ENCODE measurements around the gene USP34.
"Not testable (repeated sequence)": the region's sequence is repeated elsewhere in the genome, so short reads cannot be mapped to it uniquely, and the experiment has no call there.

The USP34 gene

GRCh38 chr2:61220768-61221167 lies 250.1 kb downstream of the USP34 start:
- Histone ChIP-seq H3K4me1 (ENCODE audit: insufficient read depth, low read length) (no peaks in the 10 kb centered on the region), H3K4me3 (ENCODE audit: low read length) (no peak overlapping the region), H3K27me3 (ENCODE audit: insufficient read depth, low read length) (no peaks in the 10 kb centered on the region), H3K9me3 (ENCODE audit: insufficient read depth, low read depth, low read length) (no peaks in the 10 kb centered on the region), H3K36me3 (ENCODE audit: insufficient read depth, low read depth, low read length) (peaks cover 72% of the 10 kb centered on the region), H3K27ac (ENCODE audit: low read length) (no peak overlapping the region), H3K9ac (ENCODE audit: low read depth, low read length) (no peak overlapping the region)

DNA sequence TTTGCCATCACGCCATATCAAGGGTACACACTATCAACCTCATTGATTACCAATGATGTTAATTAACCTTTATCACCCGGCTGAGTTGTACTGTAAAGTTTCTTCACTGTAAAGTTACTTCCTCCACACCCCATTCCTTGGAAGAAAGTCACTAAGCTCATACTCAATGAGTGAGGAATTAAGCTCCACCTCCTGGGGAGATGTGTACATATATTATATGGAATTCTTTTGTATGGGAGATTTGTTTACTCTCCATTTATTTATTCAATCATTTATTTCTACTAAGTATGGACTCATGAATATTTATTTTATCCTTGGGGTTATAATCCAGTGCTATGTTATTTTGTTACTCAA lies 252.1 kb downstream of the USP34 start:
- H3K4me1 ChIP-seq (ENCODE audit: insufficient read depth, low read length): no peaks in the 10 kb centered on the region
- H3K9me3 ChIP-seq (ENCODE audit: insufficient read depth, low read depth, low read length): no peaks in the 10 kb centered on the region
- H3K36me3 ChIP-seq (ENCODE audit: insufficient read depth, low read depth, low read length): peaks cover 73% of the 10 kb centered on the region

DNA sequence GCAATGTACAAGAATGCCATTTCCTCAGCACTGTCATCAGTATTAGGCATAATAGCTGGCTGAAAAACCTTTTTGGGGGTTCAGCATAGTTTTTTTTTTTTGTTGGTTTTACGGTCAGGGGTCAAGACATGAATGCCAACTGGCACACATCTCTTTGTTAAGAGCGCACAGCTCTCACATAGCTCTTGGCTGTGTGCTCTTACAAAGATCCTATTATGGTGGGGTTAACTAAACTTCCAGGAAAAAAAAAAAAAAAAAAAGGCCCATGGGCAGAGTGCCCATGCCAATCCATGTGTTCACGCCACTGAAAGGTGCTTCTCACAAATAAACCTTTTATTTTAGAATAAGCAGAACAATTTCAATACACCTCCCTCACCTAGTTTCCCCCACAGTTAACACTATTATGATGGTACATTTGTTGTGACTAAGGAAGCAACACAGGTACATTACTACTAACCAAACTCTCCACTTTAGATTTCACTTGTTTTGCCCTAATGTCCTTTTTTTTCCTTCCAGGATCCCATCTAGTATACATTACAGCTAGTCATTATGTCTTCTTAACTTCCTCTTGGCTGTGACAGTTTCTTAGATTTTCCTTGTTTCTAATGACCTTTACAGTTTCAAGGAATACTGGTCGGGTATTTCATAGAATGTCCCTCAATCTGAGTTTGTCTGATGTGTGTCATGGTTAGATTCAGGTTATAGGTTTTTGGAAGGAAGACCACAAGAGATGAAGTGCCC lies 252.6 kb downstream of the USP34 start:
- no peaks in the 10 kb centered on the region for H3K9me3 ChIP-seq (ENCODE audit: insufficient read depth, low read depth, low read length)
- H3K27me3 ChIP-seq (ENCODE audit: insufficient read depth, low read length): no peaks in the 10 kb centered on the region
- H3K36me3 ChIP-seq (ENCODE audit: insufficient read depth, low read depth, low read length): peaks cover 73% of the 10 kb centered on the region
- H3K9ac ChIP-seq (ENCODE audit: low read depth, low read length): no peak overlapping the region
- no peaks in the 10 kb centered on the region for H3K4me1 ChIP-seq (ENCODE audit: insufficient read depth, low read length)
- no peak overlapping the region for H3K27ac ChIP-seq (ENCODE audit: low read length)
- H3K4me3 ChIP-seq (ENCODE audit: low read length): no peak overlapping the region

More for the DNA sequence above, 252.1 kb downstream of the USP34 start:
- Histone ChIP-seq H3K27me3 (ENCODE audit: insufficient read depth, low read length) (no peaks in the 10 kb centered on the region), H3K4me3 (ENCODE audit: low read length) (no peak overlapping the region), H3K27ac (ENCODE audit: low read length) (no peak overlapping the region), H3K9ac (ENCODE audit: low read depth, low read length) (no peak overlapping the region)

DNA sequence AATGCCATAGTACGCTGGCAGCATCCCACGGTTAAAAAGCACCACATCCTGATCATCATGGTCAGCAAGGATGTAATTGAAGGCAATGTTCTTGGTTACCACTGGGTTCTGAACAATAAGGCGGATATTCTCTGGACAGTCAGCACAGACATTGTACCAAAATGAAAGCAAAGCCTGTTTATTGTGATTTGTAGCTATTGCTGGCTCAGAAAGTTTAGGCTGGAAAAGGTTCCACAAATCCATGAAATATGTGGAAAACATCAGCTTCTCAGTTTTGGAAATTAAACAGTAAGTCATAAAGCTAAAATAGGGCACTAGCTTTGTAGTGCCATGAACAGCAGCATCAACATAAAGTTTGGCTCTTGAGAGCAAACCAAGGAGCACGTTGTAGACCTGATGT lies 256.7 kb downstream of the USP34 start:
- Histone ChIP-seq H3K9me3 (ENCODE audit: insufficient read depth, low read depth, low read length) (no peaks in the 10 kb centered on the region), H3K4me3 (ENCODE audit: low read length) (no peak overlapping the region), H3K36me3 (ENCODE audit: insufficient read depth, low read depth, low read length) (peaks cover 62% of the 10 kb centered on the region), H3K27ac (ENCODE audit: low read length) (no peak overlapping the region), H3K27me3 (ENCODE audit: insufficient read depth, low read length) (no peaks in the 10 kb centered on the region), H3K9ac (ENCODE audit: low read depth, low read length) (no peak overlapping the region), H3K4me1 (ENCODE audit: insufficient read depth, low read length) (no peaks in the 10 kb centered on the region)

DNA sequence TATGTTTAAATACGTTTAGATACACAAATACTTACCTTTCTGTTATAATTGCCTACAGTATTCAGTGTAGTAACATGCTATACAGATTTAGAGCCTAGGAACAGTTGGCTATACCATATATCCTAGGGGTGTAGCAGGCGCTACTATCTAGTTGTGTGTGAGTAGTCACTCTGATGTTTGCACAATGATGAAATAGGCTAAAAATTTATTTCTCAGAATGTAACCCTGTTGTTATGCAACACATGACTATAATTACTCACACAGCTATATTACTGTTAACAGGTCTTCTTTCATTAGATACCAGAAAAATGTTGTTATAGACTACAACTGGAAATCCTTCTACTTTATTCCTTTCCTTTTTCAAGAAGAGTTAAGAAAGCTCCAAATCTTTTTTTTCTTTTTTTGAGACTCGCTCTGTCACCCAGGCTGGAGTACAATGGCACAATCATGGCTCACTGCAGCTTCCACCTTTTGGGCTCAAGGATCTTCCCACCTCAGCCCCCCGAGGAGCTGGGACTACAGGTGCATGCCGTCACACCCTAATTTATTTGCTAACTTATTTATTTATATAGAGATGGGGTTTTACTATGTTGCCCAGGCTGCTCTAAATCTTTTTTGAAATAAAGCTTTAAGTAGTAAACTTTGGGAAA lies 260.4 kb downstream of the USP34 start:
- no peaks in the 10 kb centered on the region for H3K4me1 ChIP-seq (ENCODE audit: insufficient read depth, low read length)
- H3K4me3 ChIP-seq (ENCODE audit: low read length): no peak overlapping the region
- no peak overlapping the region for H3K27ac ChIP-seq (ENCODE audit: low read length)
- H3K9me3 ChIP-seq (ENCODE audit: insufficient read depth, low read depth, low read length): no peaks in the 10 kb centered on the region
- no peak overlapping the region for H3K9ac ChIP-seq (ENCODE audit: low read depth, low read length)
- no peaks in the 10 kb centered on the region for H3K27me3 ChIP-seq (ENCODE audit: insufficient read depth, low read length)
- peaks cover 80% of the 10 kb centered on the region for H3K36me3 ChIP-seq (ENCODE audit: insufficient read depth, low read depth, low read length)

DNA sequence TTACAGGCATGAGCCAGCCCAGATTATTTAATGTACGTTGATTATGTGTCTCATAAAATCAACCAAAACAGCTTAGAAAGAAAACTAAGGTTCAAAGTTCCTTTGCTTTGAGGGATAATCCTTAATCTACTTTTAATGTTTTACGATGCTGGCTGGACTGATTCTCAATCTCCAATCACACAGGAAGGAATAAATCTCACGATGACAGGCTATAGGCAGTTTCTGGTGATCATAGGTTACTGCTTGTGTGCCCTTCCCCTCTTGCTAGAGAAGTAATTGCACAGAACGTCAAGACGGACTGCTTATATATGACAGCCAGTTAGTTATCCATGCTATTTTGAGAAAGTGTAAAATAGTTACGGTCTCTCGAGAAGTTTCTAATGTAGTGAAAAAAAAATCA lies 265.8 kb downstream of the USP34 start:
- Histone ChIP-seq H3K27ac (ENCODE audit: low read length) (no peak overlapping the region), H3K36me3 (ENCODE audit: insufficient read depth, low read depth, low read length) (peaks cover 89% of the 10 kb centered on the region), H3K4me1 (ENCODE audit: insufficient read depth, low read length) (no peaks in the 10 kb centered on the region), H3K9ac (ENCODE audit: low read depth, low read length) (no peak overlapping the region), H3K9me3 (ENCODE audit: insufficient read depth, low read depth, low read length) (no peaks in the 10 kb centered on the region), H3K4me3 (ENCODE audit: low read length) (no peak overlapping the region), H3K27me3 (ENCODE audit: insufficient read depth, low read length) (no peaks in the 10 kb centered on the region)

- H3K9me3 ChIP-seq (ENCODE audit: insufficient read depth, low read depth, low read length): no peaks in the 10 kb centered on the region
- H3K27ac ChIP-seq (ENCODE audit: low read length): no peak overlapping the region
- H3K36me3 ChIP-seq (ENCODE audit: insufficient read depth, low read depth, low read length): peaks cover 34% of the 10 kb centered on the region
- H3K4me3 ChIP-seq (ENCODE audit: low read length): no peak overlapping the region
- H3K4me1 ChIP-seq (ENCODE audit: insufficient read depth, low read length): no peaks in the 10 kb centered on the region
- no peaks in the 10 kb centered on the region for H3K27me3 ChIP-seq (ENCODE audit: insufficient read depth, low read length)
- no peak overlapping the region for H3K9ac ChIP-seq (ENCODE audit: low read depth, low read length)
These were observed 274.2 kb downstream of the USP34 start for GRCh38 chr2:61196671-61197070.

DNA sequence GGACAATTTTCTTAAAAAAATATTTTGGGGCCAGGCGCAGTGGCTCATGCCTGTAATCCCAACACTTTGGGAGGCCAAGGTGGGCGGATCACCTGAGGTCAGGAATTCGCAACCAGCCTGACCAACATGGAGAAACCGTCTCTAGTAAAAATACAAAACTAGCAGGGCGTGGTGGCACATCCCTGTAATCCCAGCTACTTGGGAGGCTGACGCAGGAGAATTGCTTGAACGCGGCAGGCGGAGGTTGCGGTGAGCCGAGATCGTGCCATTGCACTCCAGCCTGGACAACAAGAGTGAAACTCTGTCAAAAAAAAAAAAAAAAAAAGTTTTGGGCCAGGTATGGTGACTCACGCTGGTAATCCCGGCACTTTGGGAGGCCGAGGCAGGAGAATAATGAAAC lies 276.2 kb downstream of the USP34 start:
- not testable (repeated sequence) for H3K4me3 ChIP-seq (ENCODE audit: low read length); H3K9me3 ChIP-seq (ENCODE audit: insufficient read depth, low read depth, low read length); H3K9ac ChIP-seq (ENCODE audit: low read depth, low read length); H3K4me1 ChIP-seq (ENCODE audit: insufficient read depth, low read length); H3K27ac ChIP-seq (ENCODE audit: low read length); H3K27me3 ChIP-seq (ENCODE audit: insufficient read depth, low read length)
- H3K36me3 ChIP-seq (ENCODE audit: insufficient read depth, low read depth, low read length): peaks cover 33% of the 10 kb centered on the region

- H3K36me3 ChIP-seq (ENCODE audit: insufficient read depth, low read depth, low read length): peaks cover 39% of the 10 kb centered on the region
These were observed 277.0 kb downstream of the USP34 start for GRCh38 chr2:61193670-61194561.

GRCh38 chr2:61187085-61187484 lies 283.8 kb downstream of the USP34 start:
- Histone ChIP-seq H3K4me3 (ENCODE audit: low read length) (no peak overlapping the region), H3K9me3 (ENCODE audit: insufficient read depth, low read depth, low read length) (no peaks in the 10 kb centered on the region), H3K9ac (ENCODE audit: low read depth, low read length) (no peak overlapping the region), H3K36me3 (ENCODE audit: insufficient read depth, low read depth, low read length) (peaks cover 92% of the 10 kb centered on the region), H3K27ac (ENCODE audit: low read length) (no peak overlapping the region), H3K27me3 (ENCODE audit: insufficient read depth, low read length) (no peaks in the 10 kb centered on the region), H3K4me1 (ENCODE audit: insufficient read depth, low read length) (peaks cover 7% of the 10 kb centered on the region; the same call in 1 of the 2 replicates)

More at GRCh38 chr2:61193670-61194561, 277.0 kb downstream of the USP34 start:
- H3K4me3 ChIP-seq (ENCODE audit: low read length): no peak overlapping the region
- no peaks in the 10 kb centered on the region for H3K4me1 ChIP-seq (ENCODE audit: insufficient read depth, low read length)
- no peaks in the 10 kb centered on the region for H3K9me3 ChIP-seq (ENCODE audit: insufficient read depth, low read depth, low read length)
- no peaks in the 10 kb centered on the region for H3K27me3 ChIP-seq (ENCODE audit: insufficient read depth, low read length)
- H3K27ac ChIP-seq (ENCODE audit: low read length): no peak overlapping the region
- H3K9ac ChIP-seq (ENCODE audit: low read depth, low read length): no peak overlapping the region

DNA sequence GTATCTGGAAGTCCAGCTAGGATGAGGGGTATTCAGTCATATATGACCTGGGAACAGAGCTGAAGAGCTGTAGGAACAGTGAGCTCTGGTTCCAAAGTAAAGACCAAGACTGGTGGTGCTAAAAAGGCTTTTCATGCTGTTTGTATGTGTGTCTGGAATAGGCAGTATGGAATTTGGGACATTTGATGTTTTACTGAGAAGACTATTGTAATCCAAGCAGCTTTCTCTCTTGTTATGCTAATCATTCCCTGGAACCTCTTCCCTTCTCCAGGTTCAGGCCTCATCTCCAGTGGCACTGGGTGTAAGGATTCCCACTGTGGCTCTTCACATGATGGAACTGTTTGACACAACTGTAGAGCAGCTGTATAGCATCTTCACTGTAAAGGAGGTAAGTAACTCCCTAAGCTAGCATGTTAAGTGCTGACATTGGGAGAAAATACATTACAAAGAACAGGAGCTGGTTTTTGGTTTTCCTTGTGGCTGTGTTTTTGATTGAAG lies 285.6 kb downstream of the USP34 start:
- Histone ChIP-seq H3K4me3 (ENCODE audit: low read length) (no peak overlapping the region), H3K27me3 (ENCODE audit: insufficient read depth, low read length) (no peaks in the 10 kb centered on the region)

More for the DNA sequence above, 285.6 kb downstream of the USP34 start:
- Histone ChIP-seq H3K4me1 (ENCODE audit: insufficient read depth, low read length) (peaks cover 7% of the 10 kb centered on the region; the same call in 1 of the 2 replicates), H3K27ac (ENCODE audit: low read length) (no peak overlapping the region), H3K9me3 (ENCODE audit: insufficient read depth, low read depth, low read length) (no peaks in the 10 kb centered on the region), H3K36me3 (ENCODE audit: insufficient read depth, low read depth, low read length) (peaks cover 98% of the 10 kb centered on the region), H3K9ac (ENCODE audit: low read depth, low read length) (no peak overlapping the region)

Measured in iPS-20b (cell line).